CD4-positive, alpha-beta T cell treated with Interleukin-4 for 1 hour (primary cell): ENCODE results near the gene TNRC6A.
"Not testable (repeated sequence)": the region's sequence is repeated elsewhere in the genome, so short reads cannot be mapped to it uniquely, and the experiment has no call there.

Experiments used
- DNase-seq, 2 donors: peaks; one replicate each; pipeline ENCODE4 v3.0.0-alpha.2; 2020 to 2022

Gene TNRC6A

GRCh38 chr16:24761526-24761925 lies 32.1 kb downstream of the TNRC6A start:
- DNase-seq, result no peak

- no peak for DNase-seq
Measured at GRCh38 chr16:24764916-24765315, 35.5 kb downstream of the TNRC6A start.

- DNase-seq, result no peak
Measured at GRCh38 chr16:24766057-24766456, 36.6 kb downstream of the TNRC6A start.

GRCh38 chr16:24769806-24770205 lies 40.4 kb downstream of the TNRC6A start:
- DNase-seq, result no peak

- no peak for DNase-seq
Measured at GRCh38 chr16:24771132-24771778, 41.8 kb downstream of the TNRC6A start.

GRCh38 chr16:24771779-24772157 lies 42.3 kb downstream of the TNRC6A start:
- DNase-seq, result no peak

- DNase-seq, result peak in 1 of 2 donors; percentile 8
Measured at GRCh38 chr16:24773771-24774427, 44.4 kb downstream of the TNRC6A start.

- no peak for DNase-seq
Measured at GRCh38 chr16:24774510-24774909, 45.1 kb downstream of the TNRC6A start.

- DNase-seq, result no peak
Measured at GRCh38 chr16:24775455-24775854, 46.0 kb downstream of the TNRC6A start.

GRCh38 chr16:24776501-24777220 lies 47.2 kb downstream of the TNRC6A start:
- DNase-seq, result no peak

GRCh38 chr16:24778671-24779070 lies 49.2 kb downstream of the TNRC6A start:
- no peak for DNase-seq

- no peak for DNase-seq
Measured at GRCh38 chr16:24781256-24781655, 51.8 kb downstream of the TNRC6A start.

GRCh38 chr16:24784121-24784520 lies 54.7 kb downstream of the TNRC6A start:
- DNase-seq, result no peak

- no peak for DNase-seq
Measured at GRCh38 chr16:24789881-24790280, 60.4 kb downstream of the TNRC6A start.

GRCh38 chr16:24800586-24800985 lies 71.1 kb downstream of the TNRC6A start:
- DNase-seq, result no peak

GRCh38 chr16:24801761-24802302 lies 72.4 kb downstream of the TNRC6A start:
- DNase-seq, result no peak

- no peak for DNase-seq
Measured at GRCh38 chr16:24805484-24805883, 76.0 kb downstream of the TNRC6A start.

GRCh38 chr16:24807301-24807700 lies 77.8 kb downstream of the TNRC6A start:
- no peak for DNase-seq

- DNase-seq, result no peak
Measured at GRCh38 chr16:24810951-24811843, 81.7 kb downstream of the TNRC6A start.

- not testable (repeated sequence) for DNase-seq
Measured at GRCh38 chr16:24812813-24813212, 83.4 kb downstream of the TNRC6A start.

- DNase-seq, result no peak
Measured at GRCh38 chr16:24815021-24815420, 85.6 kb downstream of the TNRC6A start.

GRCh38 chr16:24816688-24817087 lies 87.2 kb downstream of the TNRC6A start:
- DNase-seq, result no peak
